ENCODE results near the gene GPNMB.

GRCh38 chr7:23283086-23283485 lies 36.5 kb downstream of the GPNMB start:
- no peak for TF ChIP-seq CTCF (conservative IDR thresholded peaks at IDR 0.05; ENCODE audit: low read depth, low read length)
- no peak for TF ChIP-seq POLR2A (IDR thresholded peaks at IDR 0.05; ENCODE audit: low read depth, low read length)
- TF ChIP-seq USF2 (IDR thresholded peaks at IDR 0.05; ENCODE audit: low read depth, low read length), result no peak
- no peak for TF ChIP-seq RCOR1 (IDR thresholded peaks at IDR 0.05; ENCODE audit: insufficient replicate concordance, low read length)
- no peak for TF ChIP-seq SMC3 (IDR thresholded peaks at IDR 0.05; ENCODE audit: low read depth, low read length)
- no peak for TF ChIP-seq MAZ (IDR thresholded peaks at IDR 0.05; ENCODE audit: borderline replicate concordance, low read depth, low read length)
- no peak for TF ChIP-seq BHLHE40 (IDR thresholded peaks at IDR 0.05; ENCODE audit: low read depth, low read length)
- no peak for TF ChIP-seq MXI1 (IDR thresholded peaks at IDR 0.05; ENCODE audit: borderline replicate concordance, low read depth, low read length)
- no peak for TF ChIP-seq ELK1 (IDR thresholded peaks at IDR 0.05; ENCODE audit: borderline replicate concordance, low read depth, low read length)
